H1 (cell line): Measurements from ENCODE around the gene OGT. TPM values are rescaled to one million over a fixed set of nuclear protein-coding genes. Genes with fewer than 3 reads are reported as not detected.

Experiments used
- CEBPB ChIP-seq: IDR thresholded peaks from 2 replicates; pipeline ENCODE4 v1.6.1; 2012; ENCODE audit warnings: low read depth, low read length
- GABPA ChIP-seq: IDR thresholded peaks from 2 replicates; pipeline ENCODE4 v1.6.1; 2011; ENCODE audit warnings: mild to moderate bottlenecking, low read length, moderate library complexity, borderline replicate concordance; ENCODE audit not compliant: insufficient read depth
- HDAC2 ChIP-seq, 2 experiments: fragments of 300-600 bp in 1 of 2; sonication (generic) in 1 of 2; IDR thresholded peaks; 2 replicates each; pipeline ENCODE4 v1.6.1; 2011 to 2012; ENCODE audit warnings: low read depth in 2 of 2, low read length in 2 of 2, mild to moderate bottlenecking in 2 of 2, moderate library complexity in 2 of 2, borderline replicate concordance in 1 of 2, inconsistent platforms in 1 of 2
- RBBP5 ChIP-seq: IDR thresholded peaks from 2 replicates; pipeline ENCODE4 v1.7.1; 2012; ENCODE audit warnings: low read depth, mild to moderate bottlenecking, inconsistent platforms, low read length, moderate library complexity, borderline replicate concordance
- SUZ12 ChIP-seq: fragments of 200-600 bp; sonication (generic); IDR thresholded peaks from 2 replicates; pipeline ENCODE4 v1.6.1; 2012; ENCODE audit warnings: mild to moderate bottlenecking, inconsistent platforms, low read length, moderate library complexity, mixed read lengths
- polyA plus RNA-seq, 7 experiments: library from polyadenylated mRNA; depleted of rRNA in 3 of 7; stranded (reverse) in 5 of 7; unstranded in 2 of 7; fragments of >200 nt in 5 of 7; fragments of 200-250 nt in 2 of 7; gene quantifications; 1 replicate in 5 of 7; 2 replicates in 1 of 7; 4 replicates in 1 of 7; pipeline versions ENCODE4 v1.2.1 to v1.2.3, GENCODE V29; 2011 to 2013; ENCODE audit warnings: missing spikeins in 2 of 7, mixed read lengths in 2 of 7
- total RNA-seq: library from RNA; stranded (reverse); fragmentation: NEBNext Ultra II Directional; extraction: Animal tissue kit (Norgen Biotek cat#: 25700); gene quantifications from 2 replicates; pipeline ENCODE4 v1.2.1, GENCODE V29; 2021

The OGT gene
- total and polyA plus RNA-seq, 2 of the 8 experiments (the other 6 are each of a cell fraction or from before 2014, with no cell fraction given): 130 to 169 TPM

DNA sequence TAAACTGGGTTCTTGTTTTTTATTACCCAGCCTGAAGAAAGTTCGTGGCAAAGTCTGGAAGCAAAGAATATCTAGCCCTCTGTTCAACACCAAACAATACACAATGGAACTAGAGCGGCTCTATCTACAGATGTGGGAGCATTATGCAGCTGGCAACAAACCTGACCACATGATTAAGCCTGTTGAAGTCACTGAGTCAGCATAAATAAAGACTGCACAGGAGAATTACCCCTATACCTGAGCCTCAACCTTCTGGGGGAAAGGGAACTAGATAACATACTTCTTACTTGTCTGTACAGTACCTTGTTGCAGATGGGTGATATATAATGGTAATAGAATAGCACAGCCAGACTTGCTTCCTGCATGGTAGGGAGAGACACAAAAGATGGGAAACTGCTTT lies 40.7 kb downstream of the OGT start (continued):
- TF ChIP-seq CEBPB: no peak
- TF ChIP-seq GABPA: no peak
- no peak for TF ChIP-seq SUZ12
- TF ChIP-seq HDAC2 (IDR thresholded peaks at IDR 0.05; ENCODE audit: borderline replicate concordance in 1 of 2, low read depth in 2 of 2, low read length in 2 of 2): no peak
- TF ChIP-seq RBBP5: no peak
